ENCODE measurements around the gene NUF2.
A peak's percentile ranks its signal among the peaks of the same experiment; 100 is the strongest.
"Not testable (repeated sequence)": the region's sequence is repeated elsewhere in the genome, so short reads cannot be mapped to it uniquely, and the experiment has no call there.

NUF2 gene

DNA sequence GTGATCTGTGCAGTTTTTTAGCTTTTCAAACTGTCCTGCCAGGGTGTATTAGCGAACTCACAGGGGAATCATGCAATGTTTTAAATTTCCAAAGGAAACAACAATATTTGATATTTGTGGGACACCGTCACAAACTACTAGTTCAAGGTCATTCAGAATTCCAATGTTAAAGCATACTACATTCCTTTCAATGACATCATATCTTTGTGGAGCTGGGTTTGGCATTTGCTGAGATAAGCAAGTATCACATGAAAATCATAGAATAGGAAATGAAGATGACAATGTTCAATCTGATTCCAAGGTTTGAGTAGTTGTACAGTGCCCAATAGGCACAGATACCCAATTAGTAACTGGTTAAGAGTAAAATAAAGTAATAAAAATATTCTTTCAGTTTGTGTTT is 35.6 kb downstream of the NUF2 start:
- ChIA-PET POLR2A (no interaction called here), CTCF (interaction anchor here (0.7 to 1.3 kb wide), 2 partner anchors 1430 to 1715 kb away, joined by 3 read pairs; no protein-coding TSS in a partner anchor)
- TF ChIP-seq, protein P1, sequence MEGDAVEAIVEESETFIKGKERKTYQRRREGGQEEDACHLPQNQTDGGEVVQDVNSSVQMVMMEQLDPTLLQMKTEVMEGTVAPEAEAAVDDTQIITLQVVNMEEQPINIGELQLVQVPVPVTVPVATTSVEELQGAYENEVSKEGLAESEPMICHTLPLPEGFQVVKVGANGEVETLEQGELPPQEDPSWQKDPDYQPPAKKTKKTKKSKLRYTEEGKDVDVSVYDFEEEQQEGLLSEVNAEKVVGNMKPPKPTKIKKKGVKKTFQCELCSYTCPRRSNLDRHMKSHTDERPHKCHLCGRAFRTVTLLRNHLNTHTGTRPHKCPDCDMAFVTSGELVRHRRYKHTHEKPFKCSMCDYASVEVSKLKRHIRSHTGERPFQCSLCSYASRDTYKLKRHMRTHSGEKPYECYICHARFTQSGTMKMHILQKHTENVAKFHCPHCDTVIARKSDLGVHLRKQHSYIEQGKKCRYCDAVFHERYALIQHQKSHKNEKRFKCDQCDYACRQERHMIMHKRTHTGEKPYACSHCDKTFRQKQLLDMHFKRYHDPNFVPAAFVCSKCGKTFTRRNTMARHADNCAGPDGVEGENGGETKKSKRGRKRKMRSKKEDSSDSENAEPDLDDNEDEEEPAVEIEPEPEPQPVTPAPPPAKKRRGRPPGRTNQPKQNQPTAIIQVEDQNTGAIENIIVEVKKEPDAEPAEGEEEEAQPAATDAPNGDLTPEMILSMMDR (IDR thresholded peaks at IDR 0.05; ENCODE audit: control extremely low read depth, extremely low read depth, low read depth, missing control alignments), result no peak
- no peak for DNase-seq (ENCODE audit: extremely low spot score)

DNA sequence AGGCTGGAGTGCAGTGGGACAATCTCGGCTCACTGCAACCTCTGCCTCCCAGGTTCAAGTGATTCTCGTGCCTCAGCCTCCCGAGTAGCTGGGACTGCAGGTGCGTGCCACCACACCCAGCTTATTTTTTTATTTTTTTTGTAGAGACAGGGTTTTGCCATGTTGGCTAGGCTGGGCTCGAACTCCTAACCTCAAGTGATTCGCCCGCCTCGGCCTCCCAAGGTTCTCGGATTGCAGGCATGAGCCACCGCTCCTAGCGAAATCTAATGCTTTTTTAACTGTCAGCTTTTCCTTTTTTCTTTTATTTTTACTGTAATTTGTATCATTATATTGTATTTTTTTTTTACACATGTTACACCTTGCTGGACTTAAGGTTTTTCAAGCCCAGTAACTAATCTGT is 36.4 kb downstream of the NUF2 start:
- POLR2A ChIA-PET; DNase-seq (ENCODE audit: extremely low spot score): not testable (repeated sequence)
- CTCF ChIA-PET, result interaction anchor here (0.7 to 1.7 kb wide), 5 partner anchors 100 to 1714 kb away, joined by 3 to 11 read pairs (median 3); no protein-coding TSS in a partner anchor

DNA sequence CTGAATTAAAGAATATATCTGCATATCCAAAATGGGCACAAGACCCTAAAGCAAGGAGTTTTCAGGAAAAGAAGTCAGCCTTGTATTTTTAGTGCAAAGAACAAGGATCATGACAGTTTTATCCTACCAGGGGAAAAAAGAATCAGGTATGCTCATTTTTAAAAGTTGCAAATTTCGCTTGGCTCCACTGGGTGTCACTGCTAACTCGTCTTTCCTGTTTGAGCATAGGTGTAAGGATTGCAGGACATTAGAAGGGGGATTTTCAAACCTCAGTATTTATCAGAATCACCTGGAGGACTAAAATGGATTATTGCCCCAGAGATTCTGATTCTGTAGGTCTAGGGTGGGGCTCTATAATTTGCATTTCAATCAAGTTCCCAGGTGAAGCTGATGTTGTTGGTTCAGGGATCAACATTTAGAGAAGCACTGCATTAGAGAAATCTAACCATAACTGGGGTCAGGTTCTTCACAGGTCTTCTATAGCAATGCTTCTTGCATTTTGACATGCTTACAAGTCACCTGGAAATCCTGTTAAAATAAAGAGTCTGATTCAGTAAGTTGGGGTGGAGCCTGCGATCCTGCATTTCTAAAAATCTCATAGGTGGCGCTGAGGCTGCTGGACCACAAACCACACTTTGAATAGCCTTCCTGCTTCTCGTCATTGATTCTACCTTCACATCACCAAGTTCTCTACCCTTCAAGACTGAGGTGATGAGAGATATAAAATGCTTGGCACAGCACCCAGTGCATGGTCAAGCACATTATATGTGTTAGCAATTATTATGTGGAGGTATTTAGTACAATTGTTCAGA is 39.6 kb downstream of the NUF2 start:
- POLR2A ChIA-PET, result no interaction called here
- CTCF ChIA-PET, result interaction anchor here (0.8 kb wide), 1 partner anchor 11 kb away, joined by 3 read pairs; no protein-coding TSS in a partner anchor
- TF ChIP-seq, protein P1 (IDR thresholded peaks at IDR 0.05; ENCODE audit: control extremely low read depth, extremely low read depth, low read depth, missing control alignments), result peak; percentile 60
- DNase-seq (ENCODE audit: extremely low spot score), result peak; percentile 4

DNA sequence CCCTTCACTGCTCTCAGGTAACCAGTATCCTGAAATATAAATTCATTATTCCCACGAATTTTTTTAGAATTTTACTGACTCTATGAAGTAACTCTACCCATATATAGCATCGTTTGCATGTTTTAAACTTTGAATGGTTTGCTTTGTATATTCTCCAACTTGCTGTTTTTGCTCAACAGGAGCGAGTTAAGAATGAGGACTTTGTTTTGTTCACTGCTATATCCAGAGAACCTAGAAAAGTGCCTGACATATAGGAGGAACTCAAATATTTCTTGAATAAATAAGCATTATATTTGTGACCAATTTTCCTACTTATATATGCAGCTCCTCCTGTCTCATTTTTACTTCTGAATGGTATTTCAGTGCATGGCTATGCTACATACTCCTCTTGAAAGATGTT is 43.4 kb downstream of the NUF2 start:
- TF ChIP-seq, protein P1 (IDR thresholded peaks at IDR 0.05; ENCODE audit: control extremely low read depth, extremely low read depth, low read depth, missing control alignments), result no peak
- no peak for DNase-seq (ENCODE audit: extremely low spot score)
- ChIA-PET POLR2A (no interaction called here), CTCF (no interaction called here)

DNA sequence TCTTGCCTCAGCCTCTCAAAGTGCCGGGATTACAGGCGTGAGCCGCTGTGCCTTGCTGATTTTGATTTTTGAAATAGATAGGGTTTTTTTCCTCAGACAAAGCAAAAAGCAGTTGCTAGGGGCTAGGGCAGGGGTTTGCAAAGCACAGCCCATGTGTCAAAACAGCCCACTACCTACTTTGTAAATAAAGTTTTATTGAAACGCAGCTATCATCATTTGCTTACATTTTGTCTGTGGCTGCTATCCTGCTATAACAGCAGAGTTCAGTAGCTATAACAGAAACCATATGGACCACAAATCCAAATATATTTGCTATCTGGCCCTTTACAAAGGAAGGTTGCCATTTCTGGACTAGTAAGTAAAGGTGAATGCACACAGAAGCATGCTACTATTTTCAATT is 44.8 kb downstream of the NUF2 start:
- ChIA-PET POLR2A (no interaction called here), CTCF (no interaction called here)
- TF ChIP-seq, protein P1 (IDR thresholded peaks at IDR 0.05; ENCODE audit: control extremely low read depth, extremely low read depth, low read depth, missing control alignments), result no peak
- no peak for DNase-seq (ENCODE audit: extremely low spot score)

DNA sequence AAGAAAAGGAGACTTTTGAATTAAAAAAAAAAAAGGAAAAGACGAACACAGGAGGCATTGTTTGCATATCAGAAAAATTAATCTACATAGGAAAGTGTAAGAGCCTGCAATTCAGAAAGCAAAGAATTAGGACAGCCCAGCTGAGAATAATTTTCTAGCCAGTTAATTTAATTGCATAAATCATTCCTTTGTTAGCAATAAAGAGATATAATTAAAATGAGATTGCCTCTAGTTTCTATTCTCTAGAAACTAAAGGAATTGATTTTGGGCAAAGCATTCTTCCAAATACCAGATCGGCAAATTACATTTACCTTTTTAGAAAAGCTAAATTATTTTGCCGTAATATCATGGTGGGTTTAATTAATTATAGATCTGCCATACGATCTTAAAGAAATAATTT is 46.0 kb downstream of the NUF2 start:
- TF ChIP-seq, protein P1 (IDR thresholded peaks at IDR 0.05; ENCODE audit: control extremely low read depth, extremely low read depth, low read depth, missing control alignments), result no peak
- ChIA-PET CTCF (no interaction called here), POLR2A (no interaction called here)
- DNase-seq (ENCODE audit: extremely low spot score), result no peak

DNA sequence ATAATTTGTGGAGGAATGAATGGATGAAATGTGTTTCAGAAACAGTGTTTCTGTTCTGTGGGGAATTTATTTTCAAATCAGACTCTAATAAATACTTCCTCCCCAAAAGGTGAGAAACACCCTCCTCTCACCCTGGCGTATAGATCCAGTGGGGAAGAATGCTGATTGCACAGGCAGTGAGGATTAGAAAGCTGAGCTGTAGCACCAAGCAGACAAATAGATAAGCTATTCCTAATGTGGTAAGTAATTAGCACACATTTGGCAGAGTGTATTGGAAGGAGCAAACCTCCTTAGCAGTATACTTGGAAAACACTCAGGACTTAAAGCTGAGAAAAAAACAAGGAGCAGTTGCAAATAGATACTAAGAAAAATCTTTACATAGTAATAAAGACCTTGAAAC is 50.8 kb downstream of the NUF2 start:
- TF ChIP-seq, protein P1 (IDR thresholded peaks at IDR 0.05; ENCODE audit: control extremely low read depth, extremely low read depth, low read depth, missing control alignments), result no peak

More for the DNA sequence above, 50.8 kb downstream of the NUF2 start:
- no peak for DNase-seq (ENCODE audit: extremely low spot score)
- ChIA-PET POLR2A (no interaction called here), CTCF (interaction anchor here (0.7 to 1.3 kb wide), 2 partner anchors 11 to 519 kb away, joined by 3 read pairs; no protein-coding TSS in a partner anchor)

Data from GM10248 (cell line).